Measurements from ENCODE around the gene ATP5F1D. TPM values are rescaled to one million over a fixed set of nuclear protein-coding genes. Genes with fewer than 3 reads are reported as not detected.

Gene ATP5F1D
- total and polyA plus RNA-seq, 12 donors = 15.6 to 1,534 (median 229) TPM

GRCh38 chr19:1224047-1224825 lies 17.3 kb upstream of the ATP5F1D start:
- WGBS, 4 donors = 93% methylated on average over 16 of the region's 16 CpGs; no CpG with 5 or more reads in 2 of the 4 donors
- Histone ChIP-seq H3K36me3 (replicated peaks in 1 of 2) (peaks cover 0 to 79% of the 10 kb centered on the region in 2 donors), H3K4me1 (replicated peaks in 1 of 2) (peaks cover 7 to 25% of the 10 kb centered on the region in 2 donors), H3K4me3 (no peak overlapping the region), H3K27ac (no peak overlapping the region), H3K9me3 (replicated peaks in 1 of 3) (no peaks in the 10 kb centered on the region), H3K27me3 (no peaks in the 10 kb centered on the region)
- TF ChIP-seq POLR2A (IDR thresholded peaks at IDR 0.05) = no peak
- TF ChIP-seq CTCF (IDR thresholded peaks at IDR 0.05) = no peak
- no peak for DNase-seq
- intact Hi-C loops (cut with DNase I) = no loop called here

- Histone ChIP-seq H3K27me3 (no peaks in the 10 kb centered on the region), H3K9me3 (replicated peaks in 1 of 3) (no peaks in the 10 kb centered on the region), H3K36me3 (replicated peaks in 1 of 2) (peaks cover 0 to 78% of the 10 kb centered on the region in 2 donors), H3K27ac (no peak overlapping the region), H3K4me3 (no peak overlapping the region), H3K4me1 (replicated peaks in 1 of 2) (peaks cover 7 to 25% of the 10 kb centered on the region in 2 donors)
- no peak for TF ChIP-seq POLR2A (IDR thresholded peaks at IDR 0.05)
- no peak for TF ChIP-seq CTCF (IDR thresholded peaks at IDR 0.05)
- 88 to 92% (median 89%) methylated on average over 4 to 16 of the region's 16 CpGs for WGBS, 4 donors
- no peak for DNase-seq
- intact Hi-C loops (cut with DNase I) = no loop called here
Measured at GRCh38 chr19:1224847-1225246, 16.7 kb upstream of the ATP5F1D start.

GRCh38 chr19:1225440-1226226 lies 15.9 kb upstream of the ATP5F1D start:
- intact Hi-C loops (cut with DNase I) = no loop called here
- 82 to 100% (median 89%) methylated on average over 1 to 29 of the region's 29 CpGs for WGBS, 4 donors

More at GRCh38 chr19:1225440-1226226, 15.9 kb upstream of the ATP5F1D start:
- Histone ChIP-seq H3K9me3 (replicated peaks in 1 of 3) (no peaks in the 10 kb centered on the region), H3K4me1 (replicated peaks in 1 of 2) (peaks cover 7 to 25% of the 10 kb centered on the region in 2 donors), H3K4me3 (no peak overlapping the region), H3K27me3 (no peaks in the 10 kb centered on the region), H3K36me3 (replicated peaks in 1 of 2) (peaks cover 0 to 70% of the 10 kb centered on the region in 2 donors), H3K27ac (no peak overlapping the region)
- no peak for TF ChIP-seq POLR2A (IDR thresholded peaks at IDR 0.05)
- TF ChIP-seq CTCF (IDR thresholded peaks at IDR 0.05) = no peak
- no peak for DNase-seq

Measured in adrenal gland (tissue), 12 donors.